HL-60 (cell line): ENCODE measurements around the gene ZNF180.
"Not testable (repeated sequence)": the region's sequence is repeated elsewhere in the genome, so short reads cannot be mapped to it uniquely, and the experiment has no call there.

ENCODE experiments used
- DNase-seq, 2 experiments: peaks; one replicate each; pipeline ENCODE4 v3.0.0-alpha.2; 2010 to 2020; ENCODE audit warnings: low read depth in 1 of 2, low spot score in 1 of 2
- H3K27ac ChIP-seq: fragments of 250-450 bp; sonication (Bioruptor Pico); replicated peaks from 2 replicates; pipeline ENCODE4 v1.5.1; 2020; ENCODE audit warnings: mild to moderate bottlenecking, moderate library complexity
- H3K27me3 ChIP-seq: fragments of 250-450 bp; sonication (Bioruptor Pico); 2 replicates; pipeline ENCODE4 v1.5.1; 2021; ENCODE audit warnings: mild to moderate bottlenecking, moderate library complexity; ENCODE audit not compliant: insufficient read depth, poor library complexity, severe bottlenecking
- H3K4me3 ChIP-seq: replicated peaks from 2 replicates; pipeline ENCODE4 v1.5.1; 2011; ENCODE audit warnings: mild to moderate bottlenecking, control low read depth, low read length; ENCODE audit not compliant: insufficient read depth
- GABPA ChIP-seq: IDR thresholded peaks from 2 replicates; pipeline ENCODE4 v1.6.1; 2012; ENCODE audit warnings: low read depth
- POLR2AphosphoS5 ChIP-seq: IDR thresholded peaks from 2 replicates; pipeline ENCODE4 v1.6.1; 2012; ENCODE audit warnings: low read depth
- SPI1 ChIP-seq: IDR thresholded peaks from 2 replicates; pipeline ENCODE4 v1.6.1; 2012; ENCODE audit warnings: low read depth, mild to moderate bottlenecking, borderline replicate concordance
- TF ChIP-seq, protein P1 (sequence below): IDR thresholded peaks from one replicate; pipeline ENCODE4 v1.5.1; 2011; ENCODE audit warnings: low read length, control low read depth, inconsistent platforms; ENCODE audit not compliant: insufficient read depth
- TF ChIP-seq, protein P2 (sequence below): IDR thresholded peaks from 2 replicates; pipeline ENCODE4 v1.6.1; 2012; ENCODE audit warnings: low read depth; ENCODE audit not compliant: insufficient replicate concordance

ZNF180 gene

DNA sequence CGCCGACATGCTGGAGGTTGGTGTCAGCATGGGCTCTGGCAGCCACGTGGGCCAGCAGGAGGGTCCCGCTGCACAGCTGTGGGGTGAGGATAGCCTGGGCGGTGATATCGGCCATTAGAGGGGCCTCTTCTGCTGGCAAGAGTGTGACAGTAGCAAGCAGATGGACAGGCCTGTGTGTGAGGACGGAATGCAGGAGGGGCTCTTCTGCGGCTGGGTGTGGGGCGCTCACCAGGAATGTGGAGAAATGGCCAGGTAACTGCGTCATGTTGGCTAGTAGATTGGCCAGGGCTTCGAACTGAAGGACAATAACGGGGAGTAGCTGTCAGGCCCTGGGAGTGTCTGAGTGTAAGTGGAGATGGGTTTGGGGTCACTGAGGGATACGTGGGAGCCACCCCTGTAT lies 44.3 kb downstream of the ZNF180 start:
- DNase-seq, H3K4me3 ChIP-seq, H3K27me3 ChIP-seq, H3K27ac ChIP-seq: not testable (repeated sequence)

DNA sequence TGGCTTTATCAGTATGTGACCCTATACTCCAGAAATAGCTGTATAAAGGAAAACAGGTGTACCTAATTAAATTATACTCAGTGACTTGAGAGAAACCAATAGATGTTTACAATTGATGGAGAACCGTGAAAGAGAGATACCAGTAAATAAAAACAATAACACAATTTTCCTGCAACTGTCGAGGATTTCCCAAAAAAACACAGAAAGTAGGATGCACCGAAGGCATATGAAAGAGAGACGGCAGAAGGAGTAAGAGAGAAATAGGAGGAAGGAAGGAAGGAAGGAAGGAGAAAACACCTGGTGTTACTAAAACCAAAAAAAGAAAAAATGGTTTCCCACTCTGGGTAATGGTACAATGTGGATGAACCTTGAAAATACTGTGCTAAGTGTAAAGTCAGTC lies 45.2 kb downstream of the ZNF180 start:
- TF ChIP-seq, protein P1, sequence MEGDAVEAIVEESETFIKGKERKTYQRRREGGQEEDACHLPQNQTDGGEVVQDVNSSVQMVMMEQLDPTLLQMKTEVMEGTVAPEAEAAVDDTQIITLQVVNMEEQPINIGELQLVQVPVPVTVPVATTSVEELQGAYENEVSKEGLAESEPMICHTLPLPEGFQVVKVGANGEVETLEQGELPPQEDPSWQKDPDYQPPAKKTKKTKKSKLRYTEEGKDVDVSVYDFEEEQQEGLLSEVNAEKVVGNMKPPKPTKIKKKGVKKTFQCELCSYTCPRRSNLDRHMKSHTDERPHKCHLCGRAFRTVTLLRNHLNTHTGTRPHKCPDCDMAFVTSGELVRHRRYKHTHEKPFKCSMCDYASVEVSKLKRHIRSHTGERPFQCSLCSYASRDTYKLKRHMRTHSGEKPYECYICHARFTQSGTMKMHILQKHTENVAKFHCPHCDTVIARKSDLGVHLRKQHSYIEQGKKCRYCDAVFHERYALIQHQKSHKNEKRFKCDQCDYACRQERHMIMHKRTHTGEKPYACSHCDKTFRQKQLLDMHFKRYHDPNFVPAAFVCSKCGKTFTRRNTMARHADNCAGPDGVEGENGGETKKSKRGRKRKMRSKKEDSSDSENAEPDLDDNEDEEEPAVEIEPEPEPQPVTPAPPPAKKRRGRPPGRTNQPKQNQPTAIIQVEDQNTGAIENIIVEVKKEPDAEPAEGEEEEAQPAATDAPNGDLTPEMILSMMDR = no peak
- TF ChIP-seq, protein P2, sequence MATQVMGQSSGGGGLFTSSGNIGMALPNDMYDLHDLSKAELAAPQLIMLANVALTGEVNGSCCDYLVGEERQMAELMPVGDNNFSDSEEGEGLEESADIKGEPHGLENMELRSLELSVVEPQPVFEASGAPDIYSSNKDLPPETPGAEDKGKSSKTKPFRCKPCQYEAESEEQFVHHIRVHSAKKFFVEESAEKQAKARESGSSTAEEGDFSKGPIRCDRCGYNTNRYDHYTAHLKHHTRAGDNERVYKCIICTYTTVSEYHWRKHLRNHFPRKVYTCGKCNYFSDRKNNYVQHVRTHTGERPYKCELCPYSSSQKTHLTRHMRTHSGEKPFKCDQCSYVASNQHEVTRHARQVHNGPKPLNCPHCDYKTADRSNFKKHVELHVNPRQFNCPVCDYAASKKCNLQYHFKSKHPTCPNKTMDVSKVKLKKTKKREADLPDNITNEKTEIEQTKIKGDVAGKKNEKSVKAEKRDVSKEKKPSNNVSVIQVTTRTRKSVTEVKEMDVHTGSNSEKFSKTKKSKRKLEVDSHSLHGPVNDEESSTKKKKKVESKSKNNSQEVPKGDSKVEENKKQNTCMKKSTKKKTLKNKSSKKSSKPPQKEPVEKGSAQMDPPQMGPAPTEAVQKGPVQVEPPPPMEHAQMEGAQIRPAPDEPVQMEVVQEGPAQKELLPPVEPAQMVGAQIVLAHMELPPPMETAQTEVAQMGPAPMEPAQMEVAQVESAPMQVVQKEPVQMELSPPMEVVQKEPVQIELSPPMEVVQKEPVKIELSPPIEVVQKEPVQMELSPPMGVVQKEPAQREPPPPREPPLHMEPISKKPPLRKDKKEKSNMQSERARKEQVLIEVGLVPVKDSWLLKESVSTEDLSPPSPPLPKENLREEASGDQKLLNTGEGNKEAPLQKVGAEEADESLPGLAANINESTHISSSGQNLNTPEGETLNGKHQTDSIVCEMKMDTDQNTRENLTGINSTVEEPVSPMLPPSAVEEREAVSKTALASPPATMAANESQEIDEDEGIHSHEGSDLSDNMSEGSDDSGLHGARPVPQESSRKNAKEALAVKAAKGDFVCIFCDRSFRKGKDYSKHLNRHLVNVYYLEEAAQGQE = no peak
- no peak for TF ChIP-seq POLR2AphosphoS5
- no peak for TF ChIP-seq GABPA
- no peak for TF ChIP-seq SPI1
- no peak overlapping the region for H3K4me3 ChIP-seq
- no peaks in the 10 kb centered on the region for H3K27me3 ChIP-seq
- H3K27ac ChIP-seq = no peak overlapping the region
- DNase-seq = no peak

DNA sequence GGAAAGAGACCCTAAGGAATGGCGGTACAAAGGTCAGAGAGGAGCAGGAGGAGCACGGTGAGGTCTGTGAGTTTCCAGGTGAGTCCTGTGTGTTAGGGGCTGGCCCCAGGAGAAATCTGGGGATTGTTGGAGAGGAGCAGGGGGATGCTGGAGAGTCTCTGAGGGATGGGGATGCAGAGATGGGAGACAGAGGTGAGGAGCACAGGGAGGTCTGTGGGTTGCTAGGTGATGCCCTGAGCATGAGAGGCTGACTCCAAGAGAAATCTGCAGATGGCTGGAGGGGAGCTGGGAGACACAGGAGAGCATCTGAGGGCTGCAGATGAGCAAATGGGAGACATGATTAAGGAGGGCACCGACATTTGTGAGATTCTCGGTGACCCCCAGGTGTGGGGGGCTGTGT lies 48.0 kb downstream of the ZNF180 start:
- Histone ChIP-seq H3K27me3 (no peaks in the 10 kb centered on the region), H3K27ac (no peak overlapping the region), H3K4me3 (no peak overlapping the region)
- TF ChIP-seq POLR2AphosphoS5 (no peak), SPI1 (no peak), GABPA (no peak)
- TF ChIP-seq, protein P2 = no peak
- TF ChIP-seq, protein P1 = no peak
- DNase-seq = no peak

DNA sequence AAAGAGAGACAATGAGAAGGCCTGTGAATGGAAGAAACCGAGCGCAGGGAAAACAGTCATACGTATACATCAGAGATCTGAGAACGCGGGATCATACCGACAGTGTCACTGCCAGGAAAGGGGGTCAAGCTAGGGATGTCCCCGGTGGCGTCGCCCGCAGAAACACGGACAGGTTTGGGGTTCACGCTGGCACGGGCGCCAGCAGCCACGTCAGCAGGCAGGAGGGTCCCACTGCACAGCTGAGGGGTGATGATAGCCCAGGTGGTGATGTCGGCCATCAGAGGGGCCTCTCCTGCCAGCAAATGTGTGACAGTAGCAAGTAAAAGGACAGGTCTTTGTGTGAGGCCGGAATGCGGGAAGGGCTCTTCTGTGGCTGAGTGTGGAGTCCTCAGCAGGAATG lies 48.6 kb downstream of the ZNF180 start:
- no peak overlapping the region for H3K4me3 ChIP-seq
- DNase-seq = no peak
- no peak overlapping the region for H3K27ac ChIP-seq
- no peaks in the 10 kb centered on the region for H3K27me3 ChIP-seq
- TF ChIP-seq POLR2AphosphoS5 (no peak), SPI1 (no peak), GABPA (no peak)
- TF ChIP-seq, protein P2 = no peak
- TF ChIP-seq, protein P1 = no peak
